ENCODE measurements around the gene NME4. TPM values are rescaled to one million over a fixed set of nuclear protein-coding genes. Genes with fewer than 3 reads are reported as not detected.
A peak's percentile ranks its signal among the peaks of the same experiment; 100 is the strongest.
"Not testable (repeated sequence)": the region's sequence is repeated elsewhere in the genome, so short reads cannot be mapped to it uniquely, and the experiment has no call there.

NME4 gene
- total RNA-seq, 1 donor from 2014 or later: 82.6 TPM

- Mint-ChIP-seq H3K36me3 (ENCODE audit: unreplicated experiment) (no peaks in the 10 kb centered on the region), H3K27ac (ENCODE audit: unreplicated experiment) (no peak overlapping the region), H3K27me3 (ENCODE audit: unreplicated experiment) (no peaks in the 10 kb centered on the region), H3K9me3 (ENCODE audit: unreplicated experiment) (peaks cover 3% of the 10 kb centered on the region), H3K4me1 (ENCODE audit: low read depth, unreplicated experiment) (peaks cover 5% of the 10 kb centered on the region), H3K4me3 (ENCODE audit: unreplicated experiment) (no peak overlapping the region)
- DNase-seq: no peak
- TF ChIP-seq CTCF (IDR thresholded peaks at IDR 0.05; ENCODE audit: partially characterized antibody, unreplicated experiment): no peak
These were observed 14.7 kb downstream of the NME4 start for GRCh38 chr16:411576-412265.

- H3K27me3 Mint-ChIP-seq (ENCODE audit: unreplicated experiment): no peaks in the 10 kb centered on the region
- no peak for TF ChIP-seq CTCF (IDR thresholded peaks at IDR 0.05; ENCODE audit: partially characterized antibody, unreplicated experiment)
- H3K4me3 Mint-ChIP-seq (ENCODE audit: unreplicated experiment): no peak overlapping the region
- DNase-seq: no peak
- H3K27ac Mint-ChIP-seq (ENCODE audit: unreplicated experiment): no peak overlapping the region
- peaks cover 1% of the 10 kb centered on the region for H3K9me3 Mint-ChIP-seq (ENCODE audit: unreplicated experiment)
- no peaks in the 10 kb centered on the region for H3K36me3 Mint-ChIP-seq (ENCODE audit: unreplicated experiment)
- H3K4me1 Mint-ChIP-seq (ENCODE audit: low read depth, unreplicated experiment): peaks cover 3% of the 10 kb centered on the region
These were observed 17.6 kb downstream of the NME4 start for GRCh38 chr16:414395-415169.

- H3K36me3 Mint-ChIP-seq (ENCODE audit: unreplicated experiment); H3K27me3 Mint-ChIP-seq (ENCODE audit: unreplicated experiment); DNase-seq; H3K9me3 Mint-ChIP-seq (ENCODE audit: unreplicated experiment); H3K4me1 Mint-ChIP-seq (ENCODE audit: low read depth, unreplicated experiment); H3K4me3 Mint-ChIP-seq (ENCODE audit: unreplicated experiment); H3K27ac Mint-ChIP-seq (ENCODE audit: unreplicated experiment): not testable (repeated sequence)
These were observed 18.1 kb downstream of the NME4 start for GRCh38 chr16:415170-415498.

GRCh38 chr16:422179-422578, 25.2 kb downstream of the NME4 start:
- peaks cover 15% of the 10 kb centered on the region for H3K27me3 Mint-ChIP-seq (ENCODE audit: unreplicated experiment)
- not testable (repeated sequence) for H3K4me1 Mint-ChIP-seq (ENCODE audit: low read depth, unreplicated experiment); H3K27ac Mint-ChIP-seq (ENCODE audit: unreplicated experiment); DNase-seq; H3K4me3 Mint-ChIP-seq (ENCODE audit: unreplicated experiment); H3K9me3 Mint-ChIP-seq (ENCODE audit: unreplicated experiment); H3K36me3 Mint-ChIP-seq (ENCODE audit: unreplicated experiment)

- no peak for DNase-seq
- peaks cover 17% of the 10 kb centered on the region for H3K4me1 Mint-ChIP-seq (ENCODE audit: low read depth, unreplicated experiment)
- H3K36me3 Mint-ChIP-seq (ENCODE audit: unreplicated experiment): no peaks in the 10 kb centered on the region
- H3K9me3 Mint-ChIP-seq (ENCODE audit: unreplicated experiment): peaks cover 3% of the 10 kb centered on the region
- peak overlapping the region; percentile 33 for H3K27ac Mint-ChIP-seq (ENCODE audit: unreplicated experiment)
- H3K4me3 Mint-ChIP-seq (ENCODE audit: unreplicated experiment): peak overlapping the region; percentile 82
- no peak for TF ChIP-seq CTCF (IDR thresholded peaks at IDR 0.05; ENCODE audit: partially characterized antibody, unreplicated experiment)
- H3K27me3 Mint-ChIP-seq (ENCODE audit: unreplicated experiment): peaks cover 15% of the 10 kb centered on the region
These were observed 27.1 kb downstream of the NME4 start for GRCh38 chr16:424033-424622.

GRCh38 chr16:424623-425081, 27.7 kb downstream of the NME4 start:
- H3K27ac Mint-ChIP-seq (ENCODE audit: unreplicated experiment): peak overlapping the region; percentile 33
- TF ChIP-seq CTCF (IDR thresholded peaks at IDR 0.05; ENCODE audit: partially characterized antibody, unreplicated experiment): no peak
- peaks cover 17% of the 10 kb centered on the region for H3K4me1 Mint-ChIP-seq (ENCODE audit: low read depth, unreplicated experiment)
- no peaks in the 10 kb centered on the region for H3K36me3 Mint-ChIP-seq (ENCODE audit: unreplicated experiment)
- no peak for DNase-seq
- H3K4me3 Mint-ChIP-seq (ENCODE audit: unreplicated experiment): peak overlapping the region; percentile 82
- peaks cover 15% of the 10 kb centered on the region for H3K27me3 Mint-ChIP-seq (ENCODE audit: unreplicated experiment)
- peaks cover 3% of the 10 kb centered on the region for H3K9me3 Mint-ChIP-seq (ENCODE audit: unreplicated experiment)
